ENCODE results near the gene HACD3.

DNA sequence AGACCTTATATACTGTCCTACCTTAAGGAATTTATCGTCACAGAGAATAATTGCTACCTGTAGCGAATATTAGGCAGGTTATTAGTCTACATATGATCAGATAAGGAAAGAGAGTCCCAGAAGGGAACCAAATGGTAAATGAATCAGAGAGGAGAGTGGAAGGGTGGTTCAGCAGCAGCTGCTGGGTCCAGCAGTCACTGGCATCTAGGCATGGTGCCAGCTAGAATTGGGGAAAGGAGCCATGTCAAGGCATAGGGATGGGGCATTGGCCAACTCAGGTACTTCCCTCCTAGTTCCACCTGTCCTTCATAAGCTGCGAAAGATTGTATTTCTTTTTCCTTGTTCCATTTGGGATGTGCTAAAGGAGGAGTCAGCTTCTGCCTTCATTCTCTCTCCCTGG lies 23.4 kb downstream of the HACD3 start:
- TF ChIP-seq, protein P1, sequence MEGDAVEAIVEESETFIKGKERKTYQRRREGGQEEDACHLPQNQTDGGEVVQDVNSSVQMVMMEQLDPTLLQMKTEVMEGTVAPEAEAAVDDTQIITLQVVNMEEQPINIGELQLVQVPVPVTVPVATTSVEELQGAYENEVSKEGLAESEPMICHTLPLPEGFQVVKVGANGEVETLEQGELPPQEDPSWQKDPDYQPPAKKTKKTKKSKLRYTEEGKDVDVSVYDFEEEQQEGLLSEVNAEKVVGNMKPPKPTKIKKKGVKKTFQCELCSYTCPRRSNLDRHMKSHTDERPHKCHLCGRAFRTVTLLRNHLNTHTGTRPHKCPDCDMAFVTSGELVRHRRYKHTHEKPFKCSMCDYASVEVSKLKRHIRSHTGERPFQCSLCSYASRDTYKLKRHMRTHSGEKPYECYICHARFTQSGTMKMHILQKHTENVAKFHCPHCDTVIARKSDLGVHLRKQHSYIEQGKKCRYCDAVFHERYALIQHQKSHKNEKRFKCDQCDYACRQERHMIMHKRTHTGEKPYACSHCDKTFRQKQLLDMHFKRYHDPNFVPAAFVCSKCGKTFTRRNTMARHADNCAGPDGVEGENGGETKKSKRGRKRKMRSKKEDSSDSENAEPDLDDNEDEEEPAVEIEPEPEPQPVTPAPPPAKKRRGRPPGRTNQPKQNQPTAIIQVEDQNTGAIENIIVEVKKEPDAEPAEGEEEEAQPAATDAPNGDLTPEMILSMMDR (IDR thresholded peaks at IDR 0.05; ENCODE audit: low read length), result no peak
- TF ChIP-seq EZH2phosphoT487 (IDR thresholded peaks at IDR 0.05; ENCODE audit: low read length) (no peak), EZH2 (optimal IDR thresholded peaks at IDR 0.05; ENCODE audit: low read depth, low read length) (no peak)
